HG03066 (cell line): ENCODE data around the gene NTN1.

Experiments used
- ATAC-seq: cut with Tn5 transposase; IDR thresholded peaks from one replicate; pipeline ENCODE4 v1.9.1; 2021; ENCODE audit warnings: low read depth; ENCODE audit not compliant: unreplicated experiment

NTN1 gene

DNA sequence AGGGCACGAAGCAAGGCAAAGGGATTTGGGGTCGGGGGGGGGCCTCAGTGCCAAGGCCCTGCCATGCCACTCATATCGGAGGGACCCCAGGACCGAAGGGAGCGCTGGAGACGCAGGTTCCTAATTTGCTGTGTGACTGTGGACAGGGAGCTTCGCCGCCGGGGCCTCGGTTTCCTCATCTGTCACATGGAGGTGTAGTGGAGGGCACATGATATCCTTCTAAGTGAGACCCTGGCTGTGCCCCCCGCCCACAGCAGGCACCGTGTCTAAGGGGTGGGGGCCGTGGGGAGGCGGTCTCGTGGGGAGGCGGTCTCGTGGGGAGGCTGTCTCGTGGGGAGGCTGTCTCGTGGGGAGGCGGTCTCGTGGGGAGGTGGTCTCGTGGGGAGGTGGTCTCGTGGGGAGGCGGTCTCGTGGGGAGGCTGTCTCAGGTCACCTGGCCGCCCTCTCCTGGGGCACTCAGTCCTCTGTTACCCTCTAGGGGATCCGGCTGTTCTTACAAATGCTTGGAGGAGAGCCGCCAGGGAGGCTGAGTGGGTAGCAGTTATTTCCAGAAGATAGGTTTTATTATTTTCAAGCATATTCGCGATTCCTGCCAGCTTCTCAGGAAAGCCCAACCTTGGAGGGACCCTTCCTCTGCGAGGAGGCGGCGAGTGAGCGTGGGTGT lies 205.0 kb downstream of the NTN1 start:
- no peak for ATAC-seq

DNA sequence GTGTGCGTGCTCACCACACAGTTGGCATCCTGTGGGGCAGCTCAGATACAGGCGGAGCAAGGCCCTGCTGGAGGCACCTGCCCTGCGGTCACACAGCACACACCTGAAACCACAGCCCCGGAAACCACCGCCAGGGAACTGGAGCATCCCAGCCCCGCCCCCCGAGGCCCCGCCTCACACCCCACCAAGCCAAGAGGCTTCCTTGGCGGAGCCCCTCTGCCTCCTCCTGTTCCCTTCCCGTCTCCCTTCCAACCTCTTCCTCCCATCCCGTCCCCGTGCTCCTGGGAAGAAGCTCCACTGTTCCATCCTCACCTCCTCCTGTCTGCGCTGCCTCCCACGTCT lies 205.5 kb downstream of the NTN1 start:
- no peak for ATAC-seq

DNA sequence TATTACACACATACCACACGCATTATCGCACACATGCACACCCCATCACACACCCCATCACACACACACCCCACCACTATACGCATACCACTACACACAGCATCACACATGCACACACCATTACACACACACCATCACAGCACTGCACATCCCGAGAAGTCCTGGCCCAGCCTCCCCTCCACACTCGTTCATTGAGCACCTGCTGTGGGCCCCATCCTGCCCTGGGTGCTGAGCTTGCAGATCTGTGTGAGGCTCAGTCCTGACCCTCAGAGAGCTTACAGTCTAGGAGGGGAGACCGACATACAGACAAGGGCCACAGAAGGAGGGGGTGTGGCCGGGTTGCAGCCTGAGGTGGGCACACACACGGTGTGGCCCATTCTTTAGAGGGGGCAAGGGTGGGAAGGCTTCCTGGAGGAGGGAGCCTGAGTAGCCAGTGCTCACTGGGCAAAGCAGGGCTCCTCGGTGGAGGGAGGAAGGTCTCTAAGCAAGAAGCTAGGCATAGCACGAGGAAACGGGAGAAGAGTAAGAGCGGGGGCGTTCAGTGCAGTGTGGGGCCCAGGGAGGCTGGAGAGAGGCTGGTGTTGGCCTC lies 206.6 kb downstream of the NTN1 start:
- no peak for ATAC-seq

DNA sequence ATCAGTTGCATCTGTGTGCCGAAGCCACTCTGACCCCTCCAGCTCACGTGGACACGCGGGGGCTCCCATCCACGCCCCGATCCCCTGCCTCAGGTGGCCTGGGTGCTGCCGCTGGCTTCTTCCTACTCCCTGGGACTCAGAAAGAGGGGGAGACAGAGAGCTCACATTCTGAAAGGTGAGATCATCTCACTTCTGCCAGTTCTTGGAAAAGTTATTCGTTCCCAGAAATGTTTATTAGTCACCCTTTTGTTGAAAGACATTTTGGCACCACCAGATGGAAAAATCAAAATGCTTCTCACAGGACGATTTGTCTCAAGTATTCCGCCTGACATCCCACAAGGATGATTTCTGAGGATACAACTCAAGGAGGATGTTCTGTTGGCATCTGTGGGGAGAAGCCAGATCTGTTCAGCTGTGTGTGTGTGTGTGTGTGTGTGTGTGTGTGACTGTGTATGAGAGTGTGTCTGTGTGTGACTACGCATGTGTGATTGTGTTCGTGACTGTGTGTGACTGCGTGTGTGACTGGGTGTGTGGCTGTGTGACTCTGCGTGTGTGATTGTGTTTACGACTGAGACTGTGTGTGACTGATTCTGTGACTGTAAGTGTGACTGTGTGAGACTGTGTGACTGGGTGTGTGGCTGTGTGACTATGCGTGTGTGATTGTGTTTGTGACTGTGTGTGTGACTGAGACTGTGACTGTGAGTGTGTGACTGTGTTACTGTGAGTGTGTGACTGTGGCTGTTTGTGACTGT lies 207.3 kb downstream of the NTN1 start:
- ATAC-seq = no peak

DNA sequence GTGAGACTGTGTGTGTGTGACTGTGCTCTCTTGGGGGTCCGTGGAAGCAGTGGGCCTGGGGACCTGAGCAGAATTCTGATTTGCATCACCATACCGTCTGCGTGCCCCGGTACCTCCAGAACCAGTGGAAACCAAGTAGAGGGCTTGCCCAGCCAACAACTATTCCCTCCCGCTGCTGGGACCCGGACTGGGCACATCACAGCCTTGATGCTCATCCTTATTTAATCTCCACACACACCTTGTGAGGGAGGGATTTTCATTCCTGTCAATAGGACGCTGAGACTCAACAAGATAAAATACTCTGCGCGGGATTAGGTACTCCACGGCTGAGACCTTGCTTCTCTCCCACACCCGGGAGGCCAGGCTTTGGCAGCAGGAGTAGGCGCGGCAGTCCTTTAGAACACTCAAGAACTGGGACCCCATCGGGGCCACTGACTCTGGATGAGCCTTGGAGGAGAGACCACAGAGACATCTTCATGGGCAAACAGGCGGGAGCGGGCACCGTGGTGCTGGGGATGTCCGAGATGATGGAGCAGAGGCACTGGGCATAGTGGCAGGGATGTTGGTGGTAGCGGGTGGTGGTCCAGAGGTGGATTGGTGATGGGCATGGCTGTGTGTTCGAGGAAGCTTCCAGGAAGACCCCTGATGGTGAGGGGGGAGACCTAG lies 208.0 kb downstream of the NTN1 start:
- no peak for ATAC-seq

DNA sequence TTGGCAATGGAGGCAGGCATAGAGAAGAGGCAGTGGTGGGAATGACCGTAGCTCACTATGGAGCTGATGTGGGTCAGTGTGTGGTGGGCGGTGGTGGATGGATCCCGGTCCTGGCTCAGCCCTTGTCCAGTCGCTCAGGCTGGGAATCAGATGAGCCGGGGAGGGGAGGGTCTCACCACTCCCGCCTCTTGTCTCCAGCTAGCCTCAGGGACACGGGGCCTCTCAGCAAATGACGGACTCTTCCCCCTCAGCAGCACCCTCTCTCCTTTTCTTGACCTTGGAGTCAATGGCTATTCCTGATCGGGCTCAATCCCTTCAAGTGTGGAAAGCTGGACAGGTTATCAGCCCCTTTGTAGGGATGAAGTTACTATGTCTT lies 208.5 kb downstream of the NTN1 start:
- no peak for ATAC-seq

DNA sequence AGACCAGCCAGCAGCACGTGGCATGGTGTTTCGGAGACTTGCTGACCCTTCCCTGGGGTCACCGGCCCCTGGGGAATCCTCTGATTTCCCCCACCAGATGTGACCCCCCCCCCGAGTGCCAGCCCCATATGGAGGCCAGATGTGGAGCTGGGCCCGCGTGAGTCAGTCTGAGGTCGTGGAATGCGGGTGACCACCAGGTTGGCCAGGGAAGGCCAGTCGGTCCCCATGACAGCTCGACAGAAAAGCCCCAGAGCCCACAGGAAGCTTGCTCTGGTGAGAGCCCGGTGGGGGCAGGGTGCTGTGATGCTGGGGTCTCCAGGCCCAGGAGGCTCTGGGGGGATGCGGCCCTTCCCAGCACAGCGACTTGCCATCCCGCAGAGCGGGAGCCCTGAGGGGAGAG lies 209.0 kb downstream of the NTN1 start:
- ATAC-seq = no peak

DNA sequence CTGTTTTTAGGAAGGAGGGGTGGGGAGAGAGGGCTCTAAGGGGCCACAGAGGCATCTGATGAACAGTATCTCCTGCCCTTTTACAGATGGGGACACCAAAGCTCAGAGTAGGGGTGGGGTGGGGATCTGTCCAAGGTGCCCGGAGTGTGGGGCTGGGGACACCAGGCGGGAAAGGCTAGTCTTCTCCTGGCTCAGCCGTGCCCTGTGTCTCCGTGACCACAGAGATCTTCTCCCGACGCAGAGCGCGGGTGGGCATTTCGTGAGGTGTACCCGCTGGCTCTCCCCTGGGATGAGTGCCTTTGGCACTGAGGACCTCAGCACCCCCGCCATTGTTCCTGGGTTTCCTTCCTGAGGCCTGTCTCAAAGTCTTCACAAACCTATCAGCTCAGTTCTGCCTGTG lies 209.6 kb downstream of the NTN1 start:
- no peak for ATAC-seq

DNA sequence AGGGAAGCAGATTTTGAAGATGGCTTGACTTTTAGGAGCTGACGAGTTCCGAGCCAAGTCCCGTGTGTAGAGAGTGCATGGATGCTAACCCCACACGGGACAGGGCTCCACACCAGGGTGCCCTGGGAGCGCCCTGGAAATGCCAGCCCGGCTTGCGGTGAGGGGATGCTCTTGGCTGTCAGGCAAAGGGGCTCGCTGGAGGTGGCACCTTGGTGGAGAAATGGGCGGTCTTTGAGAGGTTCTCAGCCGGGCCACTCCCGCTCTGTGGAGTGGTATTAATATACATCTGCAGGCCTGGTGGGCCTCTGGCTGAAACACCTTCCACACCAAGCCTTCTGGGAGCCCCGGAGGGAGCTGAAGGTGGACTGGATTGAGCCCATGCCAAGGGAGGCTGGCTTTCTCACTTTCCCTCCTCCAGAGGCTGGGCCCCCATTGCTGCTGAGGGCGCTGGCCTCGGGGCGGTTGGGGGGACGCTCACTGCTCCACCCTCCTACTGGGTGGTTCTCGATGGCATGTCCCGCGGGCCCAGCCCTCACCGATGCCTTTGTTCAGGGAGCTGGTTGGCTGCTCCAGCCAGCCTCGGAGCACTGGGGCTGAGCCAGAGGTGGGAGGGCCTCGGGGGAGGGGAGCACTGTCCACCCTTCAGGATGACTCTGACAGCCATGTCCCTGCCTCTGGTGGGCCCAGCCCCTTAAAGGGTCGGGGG lies 210.3 kb downstream of the NTN1 start:
- ATAC-seq = no peak

DNA sequence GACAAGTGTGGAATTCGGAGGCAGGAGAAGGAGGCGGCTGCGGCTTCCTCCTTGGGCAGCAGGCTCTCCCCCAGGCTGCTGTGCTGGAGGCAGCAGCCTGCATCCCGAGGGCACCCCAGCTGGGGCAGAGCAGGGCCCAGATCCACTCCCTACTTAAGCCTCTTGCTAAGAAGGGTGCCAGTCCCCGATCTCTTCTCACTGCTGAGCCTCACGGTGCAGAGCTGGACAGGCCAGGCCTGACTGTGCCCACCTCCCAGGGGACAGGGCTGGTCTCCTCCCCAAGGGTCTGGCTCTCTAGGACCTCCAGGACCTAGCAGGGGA lies 210.8 kb downstream of the NTN1 start:
- ATAC-seq = no peak

DNA sequence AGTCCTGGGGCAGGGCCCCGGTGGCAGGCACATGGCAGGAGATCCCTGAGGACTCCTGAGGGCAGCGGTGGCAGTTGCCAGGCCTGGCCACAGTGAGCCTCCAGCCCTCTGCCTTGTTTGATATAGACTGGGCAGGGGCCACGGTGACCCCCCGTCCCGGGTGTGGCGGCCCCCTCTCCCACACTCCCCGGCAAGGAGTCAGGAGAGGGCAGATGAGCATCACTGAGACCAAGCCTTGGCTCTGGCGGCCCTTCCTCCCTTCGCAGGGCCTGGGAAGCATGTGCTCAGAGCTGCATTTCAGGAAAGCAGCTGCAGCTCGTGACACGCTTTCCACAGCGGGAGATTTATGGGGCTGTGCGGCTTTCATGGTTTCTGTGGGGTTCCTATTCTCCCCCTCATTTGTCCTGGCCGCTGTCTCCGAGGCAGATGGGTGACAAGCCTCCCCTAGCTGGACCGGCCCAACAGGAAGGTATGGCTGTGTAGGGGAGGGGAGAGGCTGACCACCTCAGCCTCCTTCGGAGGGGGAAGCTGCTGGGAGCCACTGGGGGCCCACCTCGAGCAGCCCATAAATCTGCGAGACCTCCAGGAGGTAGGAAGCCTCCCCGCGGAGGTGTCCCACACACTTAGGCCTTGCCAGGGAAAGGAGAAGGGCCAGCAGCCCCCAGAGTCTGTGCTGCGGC lies 211.4 kb downstream of the NTN1 start:
- no peak for ATAC-seq

DNA sequence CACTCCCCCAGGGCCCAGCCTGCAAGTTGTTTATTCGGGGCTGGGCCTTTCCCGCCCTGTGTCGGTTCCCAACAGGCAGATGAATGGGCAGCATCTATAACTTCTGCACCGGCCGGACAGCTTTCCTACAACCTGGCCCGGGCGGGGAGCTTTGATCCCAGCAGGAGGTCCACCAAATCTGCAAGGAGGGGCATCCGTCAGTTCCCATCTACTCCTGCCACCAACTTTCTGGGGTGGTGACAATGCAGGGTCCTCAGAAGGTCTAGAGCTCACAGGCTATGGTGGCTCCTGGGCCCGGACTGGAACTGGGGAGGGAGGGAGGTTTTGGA lies 211.9 kb downstream of the NTN1 start:
- no peak for ATAC-seq

DNA sequence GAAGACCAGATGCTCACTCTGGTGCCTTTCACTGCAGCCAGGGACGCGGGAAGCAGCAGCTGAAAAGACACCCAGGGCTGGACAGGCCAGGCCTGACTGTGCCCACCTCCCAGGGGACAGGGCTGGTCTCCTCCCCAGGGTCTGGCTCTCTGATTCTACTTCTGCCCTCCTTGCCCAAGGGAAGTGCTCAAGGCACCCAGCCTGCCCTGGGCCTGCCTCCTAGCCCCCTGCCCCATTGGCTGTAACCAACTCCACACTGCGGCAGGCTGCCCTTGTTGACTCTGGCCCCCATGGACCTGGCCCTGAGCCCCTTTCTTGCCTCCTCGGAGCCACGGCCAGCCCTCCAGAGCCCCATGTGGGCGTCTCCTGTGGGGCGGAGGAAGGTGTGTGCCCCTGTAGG lies 212.5 kb downstream of the NTN1 start:
- ATAC-seq = no peak

DNA sequence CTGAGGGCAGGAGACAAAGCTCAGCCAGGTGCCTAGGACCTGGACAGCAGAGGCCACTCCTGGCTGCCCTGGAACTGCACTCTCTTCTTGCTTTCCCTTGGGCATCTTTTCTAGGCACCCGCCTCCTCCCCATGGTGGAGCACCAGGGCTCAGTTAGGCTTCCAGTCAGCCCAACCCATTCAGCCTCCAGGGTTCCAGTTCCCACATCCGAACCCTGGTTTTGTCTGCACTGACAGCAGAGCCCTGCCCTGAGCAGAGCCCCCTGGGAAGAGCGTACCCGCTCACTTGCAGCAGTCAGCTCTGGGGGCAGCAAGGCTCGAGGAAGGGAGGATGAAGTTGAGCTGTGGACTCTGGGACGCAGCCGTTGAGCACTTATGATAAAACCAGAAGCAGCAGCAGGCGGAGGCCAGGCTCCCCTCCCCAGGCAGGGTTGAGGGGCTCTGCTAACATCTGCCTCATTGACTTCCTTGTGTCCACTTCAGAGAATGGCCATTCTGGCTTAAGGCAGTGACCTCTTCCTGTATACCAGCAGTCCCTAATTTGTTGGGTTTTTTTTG lies 213.2 kb downstream of the NTN1 start:
- no peak for ATAC-seq

DNA sequence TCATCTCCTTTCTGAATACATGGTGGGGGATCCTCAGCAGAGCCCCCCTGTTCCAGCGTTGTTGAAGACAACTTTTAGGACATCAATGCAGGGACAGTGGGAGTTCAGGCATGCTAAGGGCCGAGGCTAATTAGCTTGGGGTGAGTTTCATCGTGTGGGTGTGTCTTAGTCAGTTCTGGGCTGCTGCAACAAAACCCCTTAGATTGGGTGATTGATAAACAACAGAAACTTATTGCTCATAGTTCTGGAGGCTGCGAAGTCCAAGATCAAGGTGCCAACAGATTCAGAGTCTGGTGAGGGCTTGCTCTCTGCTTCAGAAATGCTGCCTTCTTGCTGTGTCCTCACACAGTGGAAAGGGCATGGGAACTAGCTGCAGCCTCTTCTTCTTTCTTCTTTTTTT lies 214.0 kb downstream of the NTN1 start:
- ATAC-seq = no peak

DNA sequence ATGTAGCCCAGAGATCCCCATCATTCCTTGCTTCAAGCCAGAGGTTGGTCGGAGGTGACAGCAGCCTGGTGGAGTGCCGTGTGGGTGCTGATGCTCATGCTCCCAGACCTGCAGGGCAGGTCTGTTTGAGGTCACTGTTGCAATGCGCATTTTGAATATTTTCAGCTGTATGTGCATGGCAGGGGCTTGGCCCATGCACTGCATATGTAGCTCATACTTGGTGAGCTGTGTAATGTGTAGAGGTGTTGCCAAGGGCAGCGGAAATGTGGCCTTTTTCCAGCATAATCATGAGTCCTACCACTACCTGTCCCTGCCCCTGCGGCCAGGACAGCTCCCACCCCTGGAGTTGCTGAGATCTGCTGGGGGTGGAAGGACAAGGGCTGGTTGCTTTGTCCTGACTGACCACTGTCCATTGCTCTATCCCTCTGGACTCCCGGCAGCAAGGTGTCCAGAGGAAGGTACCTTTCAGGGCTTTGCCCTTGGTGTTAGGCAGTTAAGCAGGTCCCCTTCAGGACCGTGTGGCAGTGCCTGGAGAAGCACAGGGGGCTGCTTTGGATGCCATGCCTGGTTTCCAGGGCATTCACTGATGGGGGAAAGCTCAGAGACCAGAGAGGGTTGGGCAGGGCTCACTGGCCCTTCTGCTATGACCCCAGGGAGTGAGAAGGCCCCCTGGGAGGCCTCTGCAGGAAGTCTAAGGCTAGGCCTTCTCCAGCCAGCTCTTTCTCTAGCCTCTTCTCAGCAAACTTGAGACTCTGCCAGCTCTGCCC lies 215.2 kb downstream of the NTN1 start:
- no peak for ATAC-seq

DNA sequence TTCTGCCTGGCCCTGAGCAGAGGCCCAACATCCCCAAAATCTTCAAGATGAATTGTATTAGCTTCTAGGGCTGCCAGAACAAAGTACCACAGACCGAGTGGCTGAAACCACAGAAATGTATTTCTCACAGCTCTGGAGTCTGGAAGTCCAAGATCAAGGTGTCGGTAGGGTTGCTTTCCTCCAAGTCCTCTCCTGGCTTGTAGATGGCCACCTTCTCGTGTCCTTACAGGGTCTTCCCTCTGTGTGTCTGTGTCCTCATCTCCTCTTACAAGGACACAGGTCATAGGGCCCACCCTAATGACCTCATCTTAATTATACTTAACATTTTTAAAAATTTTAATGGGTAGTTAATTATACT lies 215.7 kb downstream of the NTN1 start:
- no peak for ATAC-seq

DNA sequence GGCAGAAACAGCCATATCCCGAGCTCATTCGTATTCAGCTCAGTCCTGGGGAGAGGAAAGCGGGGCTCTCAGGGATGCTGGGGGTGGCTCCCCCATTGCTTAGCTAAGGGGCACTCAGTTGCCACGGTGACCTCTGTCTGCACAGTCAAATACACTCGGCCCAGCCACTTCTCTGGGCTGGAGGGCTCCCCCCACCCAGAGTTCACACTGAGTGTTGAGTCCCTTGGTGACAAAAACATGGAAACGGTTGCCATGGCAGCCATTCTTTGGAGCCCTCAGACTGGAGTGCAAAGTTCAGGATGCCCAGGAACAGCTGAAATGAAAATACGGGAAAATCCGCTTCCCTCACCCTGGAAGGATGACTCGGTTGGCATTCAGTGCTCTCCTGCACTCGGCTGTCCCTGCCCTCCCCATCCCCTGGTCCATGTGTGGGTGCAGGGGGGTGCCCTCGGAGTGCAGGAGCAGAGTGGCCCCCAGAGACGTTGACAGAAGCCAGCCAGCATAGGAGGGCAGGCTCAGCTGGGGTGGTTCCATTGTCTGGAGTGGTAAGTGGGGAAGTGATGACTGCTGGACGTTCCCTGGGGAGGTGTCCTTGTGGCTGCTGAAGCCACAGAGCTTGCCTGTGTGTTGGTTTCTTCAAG lies 216.5 kb downstream of the NTN1 start:
- no peak for ATAC-seq
